Ishikawa (cell line): ENCODE measurements around the gene MIF4GD.

Experiments
- CEBPB ChIP-seq: IDR thresholded peaks from 2 replicates; pipeline ENCODE4 v1.6.1; 2012
- CREB1 ChIP-seq: IDR thresholded peaks from 2 replicates; pipeline ENCODE4 v1.6.1; 2012; ENCODE audit warnings: low read depth
- EGR1 ChIP-seq: IDR thresholded peaks from 2 replicates; pipeline ENCODE4 v1.6.1; 2012
- EP300 ChIP-seq: IDR thresholded peaks from 2 replicates; pipeline ENCODE4 v1.6.1; 2012; ENCODE audit warnings: borderline replicate concordance
- FOXM1 ChIP-seq: IDR thresholded peaks from 2 replicates; pipeline ENCODE4 v1.6.1; 2012; ENCODE audit warnings: low read depth, borderline replicate concordance
- MAX ChIP-seq: IDR thresholded peaks from 2 replicates; pipeline ENCODE4 v1.6.1; 2012
- NFIC ChIP-seq: IDR thresholded peaks from 2 replicates; pipeline ENCODE4 v1.6.1; 2012
- RAD21 ChIP-seq: IDR thresholded peaks from 2 replicates; pipeline ENCODE4 v1.6.1; 2012; ENCODE audit warnings: low read depth
- TAF1 ChIP-seq: IDR thresholded peaks from 2 replicates; pipeline ENCODE4 v1.6.1; 2012; ENCODE audit warnings: low read depth, mild to moderate bottlenecking
- TCF12 ChIP-seq: IDR thresholded peaks from 2 replicates; pipeline ENCODE4 v1.6.1; 2012; ENCODE audit warnings: low read depth
- TEAD4 ChIP-seq: IDR thresholded peaks from 2 replicates; pipeline ENCODE4 v1.6.1; 2012
- USF1 ChIP-seq: IDR thresholded peaks from 2 replicates; pipeline ENCODE4 v1.6.1; 2012
- YY1 ChIP-seq: IDR thresholded peaks from 2 replicates; pipeline ENCODE4 v1.6.1; 2012; ENCODE audit warnings: low read depth
- ZBTB7A ChIP-seq: IDR thresholded peaks from 2 replicates; pipeline ENCODE4 v1.6.1; 2012; ENCODE audit warnings: low read depth
- TF ChIP-seq, protein P1 (sequence below): IDR thresholded peaks from 2 replicates; pipeline ENCODE4 v1.6.1; 2012; ENCODE audit warnings: low read depth, mild to moderate bottlenecking

Gene MIF4GD

GRCh38 chr17:75239214-75239613 lies 31.8 kb downstream of the MIF4GD start:
- no peak for TF ChIP-seq RAD21
- TF ChIP-seq FOXM1 = no peak
- no peak for TF ChIP-seq TAF1
- TF ChIP-seq NFIC = no peak
- TF ChIP-seq CREB1 = no peak
- TF ChIP-seq YY1 = no peak
- TF ChIP-seq, protein P1, sequence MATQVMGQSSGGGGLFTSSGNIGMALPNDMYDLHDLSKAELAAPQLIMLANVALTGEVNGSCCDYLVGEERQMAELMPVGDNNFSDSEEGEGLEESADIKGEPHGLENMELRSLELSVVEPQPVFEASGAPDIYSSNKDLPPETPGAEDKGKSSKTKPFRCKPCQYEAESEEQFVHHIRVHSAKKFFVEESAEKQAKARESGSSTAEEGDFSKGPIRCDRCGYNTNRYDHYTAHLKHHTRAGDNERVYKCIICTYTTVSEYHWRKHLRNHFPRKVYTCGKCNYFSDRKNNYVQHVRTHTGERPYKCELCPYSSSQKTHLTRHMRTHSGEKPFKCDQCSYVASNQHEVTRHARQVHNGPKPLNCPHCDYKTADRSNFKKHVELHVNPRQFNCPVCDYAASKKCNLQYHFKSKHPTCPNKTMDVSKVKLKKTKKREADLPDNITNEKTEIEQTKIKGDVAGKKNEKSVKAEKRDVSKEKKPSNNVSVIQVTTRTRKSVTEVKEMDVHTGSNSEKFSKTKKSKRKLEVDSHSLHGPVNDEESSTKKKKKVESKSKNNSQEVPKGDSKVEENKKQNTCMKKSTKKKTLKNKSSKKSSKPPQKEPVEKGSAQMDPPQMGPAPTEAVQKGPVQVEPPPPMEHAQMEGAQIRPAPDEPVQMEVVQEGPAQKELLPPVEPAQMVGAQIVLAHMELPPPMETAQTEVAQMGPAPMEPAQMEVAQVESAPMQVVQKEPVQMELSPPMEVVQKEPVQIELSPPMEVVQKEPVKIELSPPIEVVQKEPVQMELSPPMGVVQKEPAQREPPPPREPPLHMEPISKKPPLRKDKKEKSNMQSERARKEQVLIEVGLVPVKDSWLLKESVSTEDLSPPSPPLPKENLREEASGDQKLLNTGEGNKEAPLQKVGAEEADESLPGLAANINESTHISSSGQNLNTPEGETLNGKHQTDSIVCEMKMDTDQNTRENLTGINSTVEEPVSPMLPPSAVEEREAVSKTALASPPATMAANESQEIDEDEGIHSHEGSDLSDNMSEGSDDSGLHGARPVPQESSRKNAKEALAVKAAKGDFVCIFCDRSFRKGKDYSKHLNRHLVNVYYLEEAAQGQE = no peak
- no peak for TF ChIP-seq USF1
- no peak for TF ChIP-seq TCF12
- no peak for TF ChIP-seq EP300

DNA sequence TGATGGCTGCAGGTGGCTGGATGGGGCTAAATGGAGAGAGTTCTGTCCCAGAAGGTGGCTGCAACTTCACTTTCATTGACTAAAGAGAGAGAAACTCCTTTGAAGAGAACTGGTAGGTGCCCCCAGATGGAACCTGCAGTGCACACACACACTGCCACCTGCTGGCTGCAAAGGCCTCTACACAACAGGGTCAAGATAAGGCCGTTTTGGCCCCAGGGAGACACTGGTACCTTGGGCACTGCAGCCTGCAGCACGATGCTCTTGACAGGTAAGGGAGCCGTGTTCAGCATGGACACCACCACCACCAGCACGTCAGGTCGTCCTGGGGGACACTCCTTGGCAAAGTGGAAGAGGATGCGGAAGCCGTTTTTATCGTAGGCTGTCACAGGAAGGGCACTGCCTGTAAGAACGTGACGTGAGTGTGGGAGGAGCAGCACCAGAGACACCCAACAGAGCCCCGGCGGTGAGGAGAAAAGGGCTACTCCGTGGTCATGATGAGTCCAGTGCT lies 32.3 kb downstream of the MIF4GD start:
- TF ChIP-seq, protein P1 = no peak
- TF ChIP-seq CEBPB (no peak), MAX (no peak), CREB1 (no peak), RAD21 (peak; percentile 44; the same call in 1 of the 2 replicates)

GRCh38 chr17:75238020-75238580 lies 32.9 kb downstream of the MIF4GD start:
- TF ChIP-seq EP300 = no peak
- TF ChIP-seq YY1 = no peak
- no peak for TF ChIP-seq USF1
- TF ChIP-seq CREB1 = no peak
- TF ChIP-seq CEBPB = no peak
- TF ChIP-seq FOXM1 = no peak
- no peak for TF ChIP-seq TEAD4
- TF ChIP-seq TAF1 = no peak
- no peak for TF ChIP-seq TCF12

DNA sequence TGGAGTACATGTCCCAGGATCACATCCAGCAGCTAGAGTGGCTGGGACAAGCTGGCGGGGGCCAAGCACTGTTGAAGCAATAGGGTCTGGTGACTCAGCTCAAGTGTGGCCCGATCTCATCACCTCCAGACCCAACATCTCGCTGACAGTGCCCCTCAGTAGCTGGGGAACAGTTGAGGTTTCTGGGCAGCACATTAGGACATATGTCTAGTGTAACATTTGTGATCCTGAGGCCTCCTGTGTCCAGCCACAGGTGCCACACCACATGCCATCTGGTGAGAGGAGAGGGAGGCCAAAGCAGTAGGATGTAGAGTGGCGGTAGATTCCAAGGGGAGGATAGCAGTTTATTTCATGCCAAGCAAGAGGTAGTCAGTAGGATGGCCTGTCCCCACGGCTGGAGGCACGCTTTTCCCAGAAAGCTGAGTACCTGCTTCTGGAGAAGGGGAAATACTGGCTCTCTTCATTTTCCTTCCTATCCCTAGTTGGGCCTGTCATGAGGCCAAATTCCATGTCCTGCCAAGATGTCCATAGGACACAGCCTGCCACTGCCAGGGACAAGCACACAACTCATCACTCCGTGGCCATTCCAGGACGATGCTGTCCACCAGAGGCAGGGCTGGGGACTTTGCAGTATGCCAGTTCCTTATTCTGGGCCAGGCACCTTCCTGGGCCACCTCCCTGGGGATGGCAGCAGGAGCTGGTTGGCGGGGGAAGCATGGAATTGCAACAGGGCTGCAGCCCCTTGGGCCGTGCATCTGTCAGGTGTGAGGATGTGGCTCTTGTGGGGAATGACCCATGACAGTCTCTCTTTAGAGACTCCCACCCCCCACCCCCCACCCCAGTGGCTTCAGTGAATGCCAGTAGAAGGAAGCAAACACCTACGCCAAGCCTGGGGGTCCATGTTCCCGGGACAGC lies 33.7 kb downstream of the MIF4GD start:
- TF ChIP-seq EP300 (no peak), MAX (no peak), RAD21 (no peak), YY1 (no peak), TAF1 (no peak), TEAD4 (no peak), CREB1 (no peak), EGR1 (no peak), USF1 (no peak), CEBPB (no peak), FOXM1 (no peak), NFIC (no peak), ZBTB7A (no peak), TCF12 (no peak)
- TF ChIP-seq, protein P1 = no peak
